Measurements from ENCODE around the gene TRAP1. TPM values are rescaled to one million over a fixed set of nuclear protein-coding genes. Genes with fewer than 3 reads are reported as not detected.
A peak's percentile ranks its signal among the peaks of the same experiment; 100 is the strongest.

TRAP1 gene
- total and polyA plus RNA-seq, 2 experiments from 2014 or later, result 143 to 228 TPM

GRCh38 chr16:3638916-3639644, 78.2 kb downstream of the TRAP1 start:
- no peak overlapping the region for H3K4me3 ChIP-seq
- no peaks in the 10 kb centered on the region for H3K36me3 ChIP-seq (ENCODE audit: insufficient read depth)
- H3K4me1 Mint-ChIP-seq, result peaks cover 40% of the 10 kb centered on the region
- H3K79me2 ChIP-seq (replicated peaks; ENCODE audit: insufficient read depth), result peaks cover 11% of the 10 kb centered on the region; the same call in 1 of the 2 replicates
- no peak overlapping the region for H3K27ac Mint-ChIP-seq
- TF ChIP-seq CTCF (conservative IDR thresholded peaks at IDR 0.05; ENCODE audit: low read depth in 2 of 2) (no peak), EZH2phosphoT487 (IDR thresholded peaks at IDR 0.05; ENCODE audit: unreplicated experiment) (no peak), EZH2 (IDR thresholded peaks at IDR 0.05; ENCODE audit: low read depth, unreplicated experiment) (no peak), ZNF114 (CRISPR knock-in tag; IDR thresholded peaks at IDR 0.05) (no peak), JUNB (IDR thresholded peaks at IDR 0.05; ENCODE audit: unreplicated experiment) (no peak), STAT1 (IDR thresholded peaks at IDR 0.05; ENCODE audit: unreplicated experiment) (no peak), ZNF462 (CRISPR knock-in tag; IDR thresholded peaks at IDR 0.05) (no peak), NANOG (IDR thresholded peaks at IDR 0.05; ENCODE audit: borderline replicate concordance) (no peak), ZNF331 (CRISPR knock-in tag; IDR thresholded peaks at IDR 0.05; ENCODE audit: low read depth) (no peak), ETS1 (IDR thresholded peaks at IDR 0.05) (no peak), CREB1 (CRISPR knock-in tag; IDR thresholded peaks at IDR 0.05; ENCODE audit: low read depth) (no peak), POLR2AphosphoS5 (IDR thresholded peaks at IDR 0.05; ENCODE audit: low read depth) (no peak), REST (IDR thresholded peaks at IDR 0.05; ENCODE audit: unreplicated experiment) (no peak)
- H3F3A ChIP-seq (replicated peaks; ENCODE audit: low read depth), result no peaks in the 10 kb centered on the region; the same call in 1 of the 2 replicates
- H3K36me3 Mint-ChIP-seq (ENCODE audit: low read depth), result peaks cover 5% of the 10 kb centered on the region; the same call in 2 of the 3 replicates
- peaks cover 6% of the 10 kb centered on the region for H3K27me3 Mint-ChIP-seq (ENCODE audit: insufficient read depth, low read depth, poor library complexity)
- peaks cover 5% of the 10 kb centered on the region; the same call in 1 of the 2 replicates for H4K20me1 ChIP-seq (replicated peaks; ENCODE audit: insufficient read depth)
- ATAC-seq (peak; percentile 57), DNase-seq (ENCODE audit: low spot score) (no peak)
- peaks cover 8% of the 10 kb centered on the region; the same call in 2 of the 3 replicates for H3K9me3 Mint-ChIP-seq
- H3K4me3 Mint-ChIP-seq, result no peak overlapping the region
- H3K4me1 ChIP-seq (ENCODE audit: insufficient read depth), result peaks cover 15% of the 10 kb centered on the region
- no peaks in the 10 kb centered on the region for H3K9me2 ChIP-seq (ENCODE audit: insufficient read depth)
- H3K27ac ChIP-seq (ENCODE audit: low read depth), result no peak overlapping the region
- no peak overlapping the region for H2AFZ ChIP-seq
- no peaks in the 10 kb centered on the region for H3K27me3 ChIP-seq (ENCODE audit: insufficient read depth)
- H3K4me2 ChIP-seq, result no peak overlapping the region
